ENCODE results near the gene SNX24.

The SNX24 gene

GRCh38 chr5:122997294-122997693, 151.9 kb downstream of the SNX24 start:
- Mint-ChIP-seq H3K4me1 (ENCODE audit: low read depth in 2 of 2) (no peaks in the 10 kb centered on the region), H3K36me3 (ENCODE audit: insufficient read depth) (no peaks in the 10 kb centered on the region), H3K4me3 (no peak overlapping the region), H3K27ac (no peak overlapping the region), H3K9me3 (no peaks in the 10 kb centered on the region), H3K27me3 (no peaks in the 10 kb centered on the region)
- ATAC-seq (replicated peaks), result no peak
- no peak for DNase-seq

- H3K4me1 Mint-ChIP-seq (ENCODE audit: low read depth in 2 of 2), result no peaks in the 10 kb centered on the region
- H3K9me3 Mint-ChIP-seq, result no peaks in the 10 kb centered on the region
- ATAC-seq (replicated peaks) (no peak), DNase-seq (peak in 1 of 3 experiments; percentile 6)
- H3K4me3 Mint-ChIP-seq, result no peak overlapping the region
- H3K27ac Mint-ChIP-seq, result no peak overlapping the region
- H3K27me3 Mint-ChIP-seq, result no peaks in the 10 kb centered on the region
- peaks cover 1% of the 10 kb centered on the region for H3K36me3 Mint-ChIP-seq (ENCODE audit: insufficient read depth)
These were observed 154.6 kb downstream of the SNX24 start for GRCh38 chr5:122999947-123000563.

DNA sequence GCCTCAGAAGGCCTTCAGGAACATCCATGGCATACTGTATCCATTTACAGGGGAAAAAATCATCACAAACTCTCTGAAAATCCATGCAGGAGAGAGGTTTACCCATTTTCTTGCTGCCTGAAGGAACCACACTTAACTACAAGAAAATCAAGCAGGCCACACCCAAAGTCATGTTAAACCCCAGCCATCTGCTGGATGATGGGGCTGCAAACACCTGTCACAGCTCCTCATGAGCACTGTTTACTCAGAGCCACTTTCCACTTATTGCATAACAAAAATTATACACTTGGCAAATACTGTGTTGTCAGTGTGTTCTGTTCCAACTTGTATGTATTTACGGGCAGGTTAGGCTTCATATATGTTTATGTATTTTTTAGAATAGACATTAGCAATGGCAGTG, 155.3 kb downstream of the SNX24 start:
- Mint-ChIP-seq H3K4me1 (ENCODE audit: low read depth in 2 of 2) (no peaks in the 10 kb centered on the region), H3K36me3 (ENCODE audit: insufficient read depth) (peaks cover 2% of the 10 kb centered on the region), H3K9me3 (no peaks in the 10 kb centered on the region), H3K27me3 (no peaks in the 10 kb centered on the region), H3K4me3 (no peak overlapping the region), H3K27ac (no peak overlapping the region)
- DNase-seq (no peak), ATAC-seq (replicated peaks) (no peak)

DNA sequence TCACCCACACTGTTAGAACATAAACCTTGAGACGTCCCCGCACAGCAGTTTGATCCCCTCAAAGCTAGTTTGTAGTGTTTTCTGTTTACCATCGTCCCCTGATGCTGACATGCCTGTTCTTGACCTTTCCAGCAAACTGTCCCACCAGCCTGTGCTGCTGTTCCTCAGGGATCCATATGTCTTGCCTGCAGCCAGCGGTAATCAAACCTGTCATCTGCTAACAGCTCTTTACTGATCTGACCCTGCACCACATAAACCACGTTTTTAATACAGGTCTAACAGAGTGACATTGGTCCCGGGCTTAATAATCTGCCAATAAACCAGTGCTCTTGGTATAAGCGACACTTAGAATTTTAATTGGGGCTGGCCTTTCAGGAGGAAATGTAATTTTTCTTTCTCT, 156.4 kb downstream of the SNX24 start:
- H3K27me3 Mint-ChIP-seq, result no peaks in the 10 kb centered on the region

GRCh38 chr5:123007182-123007581, 161.8 kb downstream of the SNX24 start:
- no peak for ATAC-seq (replicated peaks)
- H3K9me3 Mint-ChIP-seq, result no peaks in the 10 kb centered on the region
- no peak overlapping the region for H3K4me3 Mint-ChIP-seq
- no peaks in the 10 kb centered on the region for H3K4me1 Mint-ChIP-seq (ENCODE audit: low read depth in 2 of 2)
- no peaks in the 10 kb centered on the region for H3K27me3 Mint-ChIP-seq
- no peak overlapping the region for H3K27ac Mint-ChIP-seq
- no peak for DNase-seq
- H3K36me3 Mint-ChIP-seq (ENCODE audit: insufficient read depth), result peaks cover 2% of the 10 kb centered on the region

More for the DNA sequence above, 156.4 kb downstream of the SNX24 start:
- no peak for ATAC-seq (replicated peaks)
- H3K4me1 Mint-ChIP-seq (ENCODE audit: low read depth in 2 of 2), result no peaks in the 10 kb centered on the region
- H3K36me3 Mint-ChIP-seq (ENCODE audit: insufficient read depth), result peaks cover 2% of the 10 kb centered on the region
- H3K4me3 Mint-ChIP-seq, result no peak overlapping the region
- DNase-seq, result no peak
- H3K9me3 Mint-ChIP-seq, result no peaks in the 10 kb centered on the region
- H3K27ac Mint-ChIP-seq, result no peak overlapping the region

DNA sequence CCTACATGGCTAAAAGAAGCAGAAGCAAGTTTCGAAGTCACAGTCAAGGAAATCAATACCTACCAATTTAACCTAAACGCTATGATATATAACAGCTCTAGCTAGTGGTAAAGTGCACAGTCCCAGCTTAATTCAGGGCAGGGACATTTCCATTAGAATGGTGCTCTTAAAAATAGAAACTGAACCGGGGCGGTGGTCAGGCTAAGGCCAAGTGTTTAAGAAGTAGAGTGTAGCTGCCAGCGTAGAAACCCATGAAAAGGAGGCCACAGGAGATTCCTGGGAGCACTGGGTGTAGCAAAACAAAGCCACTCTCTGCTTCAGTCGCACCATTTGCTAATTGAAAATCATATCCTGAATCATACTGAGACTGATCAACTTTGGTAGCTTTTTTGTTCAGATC, 162.3 kb downstream of the SNX24 start:
- no peaks in the 10 kb centered on the region for H3K9me3 Mint-ChIP-seq
- no peak for ATAC-seq (replicated peaks)
- no peaks in the 10 kb centered on the region for H3K4me1 Mint-ChIP-seq (ENCODE audit: low read depth in 2 of 2)

DNA sequence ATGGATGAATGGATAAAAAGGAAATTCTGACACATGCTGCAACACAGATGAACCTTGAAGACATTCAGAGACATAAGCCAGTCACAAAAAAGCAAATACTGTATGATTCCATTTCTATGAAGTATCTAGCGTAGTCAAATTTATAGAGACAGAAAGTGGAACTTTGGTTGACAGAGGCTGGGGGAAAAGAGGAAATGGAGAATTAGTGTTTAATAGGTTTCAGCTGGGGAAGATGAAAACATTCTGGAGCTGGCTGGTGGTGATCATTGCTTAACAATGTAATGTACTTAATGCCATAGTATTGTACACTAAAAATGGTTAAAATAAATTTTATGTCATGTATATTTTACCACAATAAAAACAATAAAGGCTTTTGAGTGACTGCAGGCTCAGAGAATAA, 166.9 kb downstream of the SNX24 start:
- peaks cover under 1% of the 10 kb centered on the region for H3K36me3 Mint-ChIP-seq (ENCODE audit: insufficient read depth)
- no peak overlapping the region for H3K27ac Mint-ChIP-seq
- ATAC-seq (replicated peaks) (no peak), DNase-seq (no peak)
- no peaks in the 10 kb centered on the region for H3K27me3 Mint-ChIP-seq
- no peaks in the 10 kb centered on the region for H3K4me1 Mint-ChIP-seq (ENCODE audit: low read depth in 2 of 2)
- peaks cover 0 to 4% of the 10 kb centered on the region in 2 donors for H3K9me3 Mint-ChIP-seq
- H3K4me3 Mint-ChIP-seq, result no peak overlapping the region

More for the DNA sequence above, 162.3 kb downstream of the SNX24 start:
- Mint-ChIP-seq H3K27ac (no peak overlapping the region), H3K27me3 (no peaks in the 10 kb centered on the region), H3K4me3 (no peak overlapping the region), H3K36me3 (ENCODE audit: insufficient read depth) (peaks cover 2% of the 10 kb centered on the region)
- no peak for DNase-seq

DNA sequence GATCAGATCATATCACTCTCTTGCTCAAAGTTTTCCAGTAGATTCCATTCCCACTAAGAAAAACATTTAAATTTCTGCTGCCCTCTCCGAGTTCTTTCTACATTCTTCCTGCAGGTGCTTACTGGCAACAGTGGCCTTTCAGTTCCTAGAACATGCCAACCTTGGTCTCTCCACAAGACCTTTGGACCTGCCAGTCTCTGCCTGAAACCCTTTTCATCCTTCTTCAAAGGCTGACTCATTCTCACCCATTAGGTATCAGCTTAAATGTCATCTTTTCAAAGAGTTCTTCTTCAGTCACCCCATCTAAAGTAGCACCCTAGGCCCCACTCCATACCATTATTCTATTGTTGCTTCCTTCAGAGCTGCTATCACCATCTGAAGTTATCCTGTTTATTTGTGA, 169.3 kb downstream of the SNX24 start:
- ATAC-seq (replicated peaks) (no peak), DNase-seq (no peak)
- Mint-ChIP-seq H3K27ac (no peak overlapping the region), H3K36me3 (ENCODE audit: insufficient read depth) (peaks cover 2% of the 10 kb centered on the region), H3K4me3 (no peak overlapping the region), H3K4me1 (ENCODE audit: low read depth in 2 of 2) (no peaks in the 10 kb centered on the region), H3K9me3 (peaks cover 0 to 4% of the 10 kb centered on the region in 2 donors), H3K27me3 (peaks cover 0 to 4% of the 10 kb centered on the region in 2 donors)

GRCh38 chr5:123028222-123028621, 182.8 kb downstream of the SNX24 start:
- DNase-seq (no peak), ATAC-seq (replicated peaks) (no peak)
- Mint-ChIP-seq H3K27me3 (peaks cover 30 to 39% of the 10 kb centered on the region in 2 donors), H3K27ac (no peak overlapping the region), H3K4me1 (ENCODE audit: low read depth in 2 of 2) (no peaks in the 10 kb centered on the region), H3K36me3 (ENCODE audit: insufficient read depth) (no peaks in the 10 kb centered on the region), H3K4me3 (no peak overlapping the region), H3K9me3 (no peaks in the 10 kb centered on the region)

DNA sequence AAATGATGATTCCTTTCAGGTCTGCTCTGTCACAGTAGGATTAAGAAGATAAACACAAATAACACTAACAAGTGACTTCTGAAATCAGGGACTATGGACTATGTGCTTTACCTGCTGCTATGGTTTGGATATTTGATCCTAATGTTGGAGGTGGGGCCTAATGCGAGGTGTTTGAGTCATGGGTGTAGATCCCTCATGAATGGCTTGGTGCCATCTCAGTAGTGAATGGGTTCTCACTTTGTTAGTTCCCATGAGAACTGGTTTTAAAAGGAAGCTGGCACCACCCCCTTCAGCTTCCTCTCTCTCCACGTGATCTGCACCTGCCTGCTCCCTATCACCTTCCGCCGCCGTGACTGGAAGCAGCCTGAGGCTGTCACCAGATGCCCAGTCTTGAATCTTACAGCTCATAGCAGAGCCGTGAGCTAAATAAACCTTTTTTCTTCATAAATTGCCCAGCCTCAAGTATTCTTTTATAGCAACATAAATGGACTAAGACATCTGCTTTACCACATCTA, 187.8 kb downstream of the SNX24 start:
- DNase-seq (no peak), ATAC-seq (replicated peaks) (no peak)
- H3K4me1 Mint-ChIP-seq (ENCODE audit: low read depth in 2 of 2), result peaks cover 9 to 10% of the 10 kb centered on the region in 2 donors
- H3K9me3 Mint-ChIP-seq, result no peaks in the 10 kb centered on the region
- peaks cover 66 to 78% of the 10 kb centered on the region in 2 donors for H3K27me3 Mint-ChIP-seq
- peaks cover 2% of the 10 kb centered on the region for H3K36me3 Mint-ChIP-seq (ENCODE audit: insufficient read depth)
- H3K4me3 Mint-ChIP-seq, result no peak overlapping the region
- no peak overlapping the region for H3K27ac Mint-ChIP-seq

DNA sequence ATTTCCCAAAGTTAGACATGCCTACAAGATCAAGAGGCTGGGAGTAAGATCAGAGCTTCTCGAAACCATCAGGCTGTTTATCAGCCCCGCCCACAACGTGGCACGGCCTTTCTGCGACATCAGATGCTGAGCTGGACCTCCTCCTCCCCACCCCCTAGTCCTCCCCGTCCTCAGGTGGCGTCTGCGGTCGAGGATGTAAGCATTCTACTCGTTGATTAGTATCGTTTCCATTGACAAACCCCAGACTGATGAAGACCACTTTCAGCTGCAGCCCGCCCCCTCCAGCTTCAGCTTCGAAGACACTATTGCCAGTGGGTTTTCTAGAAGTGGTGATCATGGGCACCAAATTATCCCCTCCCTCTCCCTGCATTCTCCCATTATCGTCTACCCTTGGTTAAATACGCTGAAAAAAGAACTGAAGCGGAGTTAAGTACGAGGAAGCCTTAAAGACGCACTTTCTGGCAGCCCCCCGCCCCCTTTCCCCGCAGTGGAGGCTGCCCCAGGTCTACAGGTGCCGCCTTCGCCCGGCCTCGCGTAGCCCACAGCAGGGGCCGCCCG, 190.0 kb downstream of the SNX24 start:
- Mint-ChIP-seq H3K4me1 (ENCODE audit: low read depth in 2 of 2) (peaks cover 9 to 10% of the 10 kb centered on the region in 2 donors), H3K27ac (no peak overlapping the region), H3K27me3 (peaks cover 74 to 85% of the 10 kb centered on the region in 2 donors), H3K4me3 (peak overlapping the region; percentile 59 to 72), H3K9me3 (no peaks in the 10 kb centered on the region), H3K36me3 (ENCODE audit: insufficient read depth) (peaks cover 2% of the 10 kb centered on the region)
- ATAC-seq (replicated peaks) (peak; percentile 22), DNase-seq (no peak)

DNA sequence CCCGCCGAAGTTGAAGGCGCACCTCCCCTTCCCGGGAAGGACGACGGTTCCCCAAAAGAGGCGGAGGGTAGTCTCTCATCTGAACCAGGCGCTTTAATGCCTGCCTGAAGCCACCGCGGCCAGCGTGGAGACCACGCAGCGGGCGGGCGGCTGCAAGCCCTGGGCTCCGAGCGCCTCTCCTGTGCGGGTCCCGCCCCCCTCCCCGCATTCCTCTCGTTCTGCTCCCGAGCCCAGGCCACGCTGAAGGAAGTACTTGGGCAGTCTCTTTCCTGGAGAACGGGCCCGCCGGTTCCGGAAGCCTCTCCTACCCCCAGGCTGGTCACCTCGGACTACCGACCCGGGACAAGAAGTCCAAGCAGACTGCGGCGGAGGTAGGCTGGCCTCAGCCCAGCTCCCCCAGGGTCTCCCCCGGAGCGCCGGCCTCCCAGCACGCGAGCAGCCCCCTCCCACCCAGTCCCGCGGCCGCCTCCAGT, 190.5 kb downstream of the SNX24 start:
- DNase-seq (no peak), ATAC-seq (replicated peaks) (no peak)
- H3K9me3 Mint-ChIP-seq, result no peaks in the 10 kb centered on the region
- peaks cover 9 to 10% of the 10 kb centered on the region in 2 donors for H3K4me1 Mint-ChIP-seq (ENCODE audit: low read depth in 2 of 2)
- peaks cover 2% of the 10 kb centered on the region for H3K36me3 Mint-ChIP-seq (ENCODE audit: insufficient read depth)
- H3K4me3 Mint-ChIP-seq, result peak overlapping the region; percentile 59 to 72
- H3K27ac Mint-ChIP-seq, result no peak overlapping the region
- H3K27me3 Mint-ChIP-seq, result peaks cover 70 to 80% of the 10 kb centered on the region in 2 donors

GRCh38 chr5:123036391-123037103, 191.1 kb downstream of the SNX24 start, which contains the start of gene PPIC:
PPIC (minus strand) TSS chr5:123036725; CDS start chr5:123036625, 100 bp downstream.
- H3K9me3 Mint-ChIP-seq, result no peaks in the 10 kb centered on the region
- H3K27me3 Mint-ChIP-seq, result peaks cover 66 to 74% of the 10 kb centered on the region in 2 donors
- DNase-seq (no peak), ATAC-seq (replicated peaks) (no peak)
- H3K4me3 Mint-ChIP-seq, result peak within 1 kb of the TSS; percentile 59 to 72
- H3K27ac Mint-ChIP-seq, result no peak within 1 kb of the TSS
- H3K4me1 Mint-ChIP-seq (ENCODE audit: low read depth in 2 of 2), result peaks cover 9 to 10% of the 10 kb centered on the region in 2 donors
- H3K36me3 Mint-ChIP-seq (ENCODE audit: insufficient read depth), result peaks cover 2% of the 10 kb centered on the region

GRCh38 chr5:123037104-123037418, 191.6 kb downstream of the SNX24 start:
- H3K9me3 Mint-ChIP-seq, result no peaks in the 10 kb centered on the region
- peaks cover 9 to 10% of the 10 kb centered on the region in 2 donors for H3K4me1 Mint-ChIP-seq (ENCODE audit: low read depth in 2 of 2)
- H3K4me3 Mint-ChIP-seq, result peak overlapping the region; percentile 26 to 47
- no peak for ATAC-seq (replicated peaks)
- peaks cover 2% of the 10 kb centered on the region for H3K36me3 Mint-ChIP-seq (ENCODE audit: insufficient read depth)
- no peak for DNase-seq
- H3K27me3 Mint-ChIP-seq, result peaks cover 61 to 69% of the 10 kb centered on the region in 2 donors
- no peak overlapping the region for H3K27ac Mint-ChIP-seq

Data from effector memory CD8-positive, alpha-beta T cell (primary cell).